GM18870 (cell line): ENCODE data around the gene PSMF1.

ENCODE experiments used
- ATAC-seq: cut with Tn5 transposase; IDR thresholded peaks from one replicate; pipeline ENCODE4 v1.9.1; 2021; ENCODE audit warnings: moderate library complexity; ENCODE audit not compliant: unreplicated experiment

The PSMF1 gene

DNA sequence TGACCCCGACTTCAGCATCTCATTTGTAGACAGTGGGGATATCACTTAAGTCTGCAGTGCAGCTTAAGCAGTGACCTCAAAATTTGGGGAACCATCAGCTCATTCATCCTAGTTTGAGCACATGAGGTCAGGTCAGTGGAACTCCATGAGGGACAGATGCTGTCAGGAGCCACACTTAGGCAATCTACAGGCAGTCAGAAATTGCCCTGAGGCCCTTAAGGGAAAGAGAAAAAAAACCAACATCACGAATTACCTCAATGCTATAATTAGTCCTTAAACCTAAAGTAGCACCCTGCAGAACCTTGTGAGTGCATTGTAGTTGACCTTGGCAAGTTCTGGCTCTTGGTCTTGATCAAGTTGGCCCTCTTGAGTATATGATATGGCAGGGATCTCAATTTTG lies 45.3 kb downstream of the PSMF1 start:
- no peak for ATAC-seq

DNA sequence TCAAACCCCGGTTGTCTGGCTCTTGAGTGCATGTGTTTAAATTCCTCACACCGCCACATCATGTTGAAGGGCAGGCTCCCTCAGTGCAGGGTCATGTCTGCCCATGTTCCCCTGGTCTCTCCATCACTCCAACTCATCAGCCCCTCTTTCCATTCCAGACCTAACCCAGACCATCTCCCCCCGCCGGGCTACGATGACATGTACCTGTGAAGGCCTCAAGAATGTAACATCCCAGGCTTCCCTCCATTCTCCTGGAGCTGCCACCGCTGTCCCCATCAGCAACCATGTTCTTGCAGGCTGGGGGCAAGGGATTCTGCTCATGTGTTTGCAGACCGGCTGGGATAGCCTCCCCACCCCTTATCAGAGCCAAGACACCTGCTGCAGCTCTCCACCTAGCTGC lies 46.5 kb downstream of the PSMF1 start:
- ATAC-seq, result no peak

GRCh38 chr20:1165521-1165920 lies 47.1 kb downstream of the PSMF1 start:
- ATAC-seq, result no peak

- no peak for ATAC-seq
Measured at GRCh38 chr20:1165941-1166340, 47.5 kb downstream of the PSMF1 start.

- ATAC-seq, result no peak
Measured at GRCh38 chr20:1166948-1167720, 48.7 kb downstream of the PSMF1 start.

GRCh38 chr20:1169224-1169623 lies 50.8 kb downstream of the PSMF1 start:
- ATAC-seq, result no peak

DNA sequence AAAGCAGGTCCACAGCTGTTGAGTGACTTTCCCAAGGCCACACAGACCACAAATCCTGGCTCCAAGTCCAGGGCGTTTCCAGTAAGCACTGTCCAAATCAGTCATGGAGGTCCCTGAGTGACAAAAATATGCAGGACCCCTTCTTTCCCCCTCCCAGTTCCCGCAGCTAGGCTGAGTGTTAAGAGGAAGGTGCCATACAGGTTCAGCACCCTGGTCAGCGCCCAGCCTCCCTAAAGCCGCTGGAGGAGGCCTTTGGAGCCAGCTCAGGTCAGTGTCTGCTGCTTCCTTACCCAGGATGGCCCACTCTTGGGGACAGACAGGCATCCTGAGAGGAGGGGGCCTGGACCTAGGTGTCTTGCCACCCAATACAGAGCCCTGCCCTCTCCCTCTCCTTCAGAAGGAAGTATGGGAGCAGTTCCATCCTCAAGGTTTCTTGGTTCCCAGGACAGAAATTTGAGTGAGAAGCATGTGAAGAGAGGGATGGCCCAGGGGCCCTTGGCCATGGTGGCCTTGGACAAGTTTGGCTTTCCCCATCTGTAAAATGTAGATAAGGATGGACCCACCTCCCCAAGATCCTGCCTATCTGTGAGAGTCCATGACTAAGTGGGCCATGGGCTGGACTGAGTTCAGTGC lies 53.2 kb downstream of the PSMF1 start:
- no peak for ATAC-seq

DNA sequence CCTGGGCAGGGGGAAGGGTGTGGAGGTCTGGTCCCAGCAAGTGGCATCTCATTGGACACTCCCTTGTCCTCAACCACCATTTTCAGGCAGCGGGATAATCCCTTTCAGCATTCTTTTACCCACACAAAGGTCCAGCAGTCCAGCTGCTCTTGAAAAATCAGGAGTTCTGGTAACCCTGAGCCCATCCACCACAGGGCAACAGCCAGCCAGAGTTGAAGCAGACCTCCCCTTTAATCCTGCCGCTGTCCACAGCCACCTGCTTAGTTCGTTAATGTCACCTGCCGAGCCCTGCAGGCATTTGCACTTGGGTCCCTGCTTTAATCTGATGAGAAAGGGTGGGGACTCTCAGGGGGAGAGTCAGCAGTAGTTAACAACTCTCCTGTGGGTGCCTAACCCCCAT lies 55.3 kb downstream of the PSMF1 start:
- no peak for ATAC-seq

DNA sequence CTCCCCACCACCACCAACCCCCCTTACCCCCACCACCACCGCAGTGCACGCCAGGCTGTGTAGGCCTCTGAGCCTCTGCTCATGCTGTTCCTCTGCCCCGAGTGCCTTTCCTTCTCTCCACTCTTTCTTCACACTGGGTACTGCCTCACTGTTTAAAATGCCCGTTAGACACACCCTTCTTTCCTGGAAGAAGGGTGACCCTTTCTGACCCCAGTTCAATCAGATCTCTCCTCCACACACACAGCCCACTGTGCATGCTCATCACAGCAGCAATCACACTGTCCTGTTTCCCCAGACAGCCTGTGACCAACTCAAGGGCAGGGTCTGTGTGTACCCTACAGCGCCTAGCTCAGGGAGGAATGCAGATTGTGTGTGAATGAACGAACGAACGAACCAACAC lies 56.4 kb downstream of the PSMF1 start:
- no peak for ATAC-seq

DNA sequence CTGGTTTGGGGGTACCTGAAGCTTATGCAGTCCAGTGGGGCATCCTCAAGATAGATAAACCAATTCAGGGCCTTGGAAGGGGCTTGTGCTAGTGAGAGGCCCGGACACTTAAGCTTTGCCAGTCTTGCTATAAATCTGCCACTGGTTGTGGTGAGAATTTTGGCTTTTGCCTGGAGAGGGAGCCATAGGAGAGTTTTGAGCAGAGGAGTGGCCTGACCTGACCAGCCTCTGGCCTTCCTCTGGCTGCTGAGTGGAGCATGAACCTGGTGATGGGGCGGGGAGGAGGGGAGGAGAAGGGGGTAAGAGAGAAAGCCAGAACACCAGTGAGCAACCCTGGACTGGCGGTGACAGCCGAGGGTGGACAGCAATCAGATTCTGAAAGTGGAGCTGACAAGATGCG lies 59.3 kb downstream of the PSMF1 start:
- ATAC-seq, result no peak

DNA sequence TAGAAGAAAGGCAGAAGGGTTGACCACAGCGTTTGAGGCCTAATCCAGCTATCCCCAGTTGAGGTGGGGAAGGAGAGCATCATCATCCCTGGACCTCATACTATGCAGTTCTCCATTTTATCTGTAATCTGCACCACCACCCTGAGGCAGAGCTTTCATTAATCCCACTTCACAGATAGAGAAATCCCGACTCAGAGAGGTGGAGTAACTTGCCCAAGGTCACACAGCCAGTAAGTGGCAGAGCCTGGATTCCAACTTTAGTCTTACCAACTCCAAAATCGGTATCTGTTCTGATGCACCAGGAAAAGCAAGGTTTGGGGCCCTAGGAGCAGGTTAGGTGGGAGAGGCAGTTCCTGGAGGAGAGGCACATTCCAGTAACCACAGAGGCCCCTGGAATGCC lies 59.7 kb downstream of the PSMF1 start:
- no peak for ATAC-seq

DNA sequence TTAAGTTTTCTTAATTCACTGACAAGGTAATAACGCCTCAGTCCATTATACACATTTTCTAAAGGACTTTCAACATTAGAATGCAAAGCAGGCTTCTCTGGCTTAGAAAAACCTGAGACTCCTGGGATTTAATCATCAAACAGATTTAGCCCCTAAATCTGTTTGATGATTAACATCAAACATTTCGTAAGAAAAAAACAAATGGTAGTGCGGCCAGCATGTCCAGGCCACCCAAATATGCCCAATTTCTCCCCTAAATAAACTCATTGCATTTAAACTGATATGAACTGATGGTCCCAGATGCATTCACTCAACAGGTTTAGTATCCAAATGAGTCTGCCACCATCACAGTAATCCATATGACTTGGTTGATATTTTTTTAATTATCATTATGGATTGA lies 60.2 kb downstream of the PSMF1 start:
- ATAC-seq, result no peak

DNA sequence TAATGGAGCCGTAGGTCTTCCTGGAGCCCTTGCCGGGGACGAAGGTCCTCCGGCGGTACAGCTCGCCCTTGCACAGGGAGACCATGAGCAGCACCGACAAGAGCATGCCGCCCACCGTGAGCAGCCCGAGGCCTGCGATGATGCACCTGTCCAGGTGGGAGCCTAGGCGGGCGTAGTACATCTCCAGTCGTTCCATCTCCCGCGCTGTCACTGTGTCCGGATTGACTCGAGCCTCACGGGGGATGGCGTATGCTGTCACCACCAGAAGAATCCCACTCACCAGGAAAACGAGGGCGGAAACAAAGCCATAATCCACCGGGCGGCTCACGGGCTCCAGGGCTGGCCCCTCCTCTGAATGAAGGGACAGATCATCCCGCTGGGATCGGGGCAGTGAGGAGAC lies 62.5 kb downstream of the PSMF1 start:
- ATAC-seq, result no peak

DNA sequence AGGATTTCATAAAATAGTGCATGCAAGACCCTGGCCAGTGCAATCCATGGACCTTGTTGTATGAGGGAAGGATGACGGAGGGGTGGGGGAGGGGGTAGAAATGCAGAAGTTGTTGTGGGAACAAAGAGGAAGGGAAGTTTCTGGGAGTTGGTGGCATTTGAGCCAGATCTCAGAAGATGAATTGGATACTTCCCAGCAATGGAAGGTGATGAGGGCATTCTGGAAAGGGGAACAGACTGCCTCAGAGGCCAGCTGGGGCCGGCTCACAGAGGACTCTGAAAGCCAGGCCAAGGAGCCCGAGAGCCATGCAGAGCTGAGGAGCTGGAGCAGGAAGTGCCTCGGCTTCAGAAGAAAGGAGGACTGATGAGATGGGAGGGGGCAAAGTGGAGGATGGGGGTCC lies 63.7 kb downstream of the PSMF1 start:
- no peak for ATAC-seq

DNA sequence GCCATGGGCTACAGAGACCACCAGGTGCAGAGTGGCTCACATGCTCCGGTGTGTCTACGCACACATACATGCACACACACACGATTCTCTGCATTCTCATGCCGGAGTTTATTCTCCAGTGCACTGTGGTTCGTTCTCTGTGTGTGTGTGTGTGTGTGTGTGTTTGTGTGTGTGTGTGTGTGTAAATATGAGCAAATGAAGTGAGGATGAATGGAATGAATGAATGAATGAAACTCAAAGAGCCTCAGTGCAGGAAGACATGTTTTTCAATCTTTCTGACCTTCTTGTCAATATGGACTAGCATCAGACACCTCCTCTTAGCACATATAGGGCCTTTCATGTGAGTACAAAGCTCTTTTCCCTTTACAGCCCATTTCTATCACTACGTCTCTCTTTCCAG lies 64.8 kb downstream of the PSMF1 start:
- ATAC-seq, result no peak

DNA sequence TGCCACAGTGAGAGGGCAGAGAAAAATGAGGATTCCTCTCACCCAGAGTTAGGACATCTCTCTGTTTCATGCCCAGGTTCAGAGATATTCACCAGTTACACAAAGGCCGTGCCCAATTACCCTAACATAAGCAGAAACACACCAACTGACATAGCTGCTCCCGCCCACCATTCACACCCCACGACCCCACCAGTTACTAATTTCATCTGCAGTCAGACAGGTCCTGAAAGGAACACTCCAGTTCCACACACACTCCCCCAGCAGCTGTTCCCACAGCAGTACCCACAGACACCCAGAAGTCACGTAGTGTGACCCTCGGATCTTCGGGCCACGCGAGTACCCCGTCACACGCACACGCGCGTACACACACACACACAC lies 65.8 kb downstream of the PSMF1 start:
- no peak for ATAC-seq

DNA sequence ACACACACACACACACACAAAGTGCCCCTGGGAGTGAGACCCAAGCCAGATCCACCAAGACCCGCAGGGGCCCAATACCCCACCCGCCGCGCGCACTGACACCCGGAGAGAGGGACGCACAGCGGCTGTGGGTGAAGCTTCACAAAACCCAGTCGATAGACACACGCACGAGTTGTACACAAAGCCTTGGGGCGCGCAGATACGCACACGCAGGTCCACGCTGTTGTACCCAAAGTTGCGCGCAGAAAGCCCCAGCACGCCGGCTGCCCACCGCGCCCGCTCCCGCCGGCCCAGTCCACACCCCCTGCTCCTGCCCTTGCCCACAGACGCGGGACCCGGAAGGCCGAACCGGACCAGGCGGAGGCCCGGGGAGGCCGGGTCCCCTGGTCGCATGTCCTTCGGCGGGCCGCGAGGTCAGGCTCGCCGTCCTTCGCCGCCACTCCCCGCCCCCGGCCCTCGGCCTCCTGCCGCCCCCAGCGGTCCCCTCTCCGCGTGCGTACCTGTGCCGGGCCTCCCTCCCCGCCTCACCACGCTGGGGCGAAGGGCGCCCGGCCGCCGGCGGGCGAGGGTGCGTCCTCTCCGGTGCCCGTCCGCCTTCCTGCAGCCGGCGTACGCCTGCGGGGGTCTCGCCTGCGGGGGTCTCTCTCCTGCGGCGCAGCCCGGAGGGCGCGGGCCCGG lies 66.4 kb downstream of the PSMF1 start, which contains the start of gene TMEM74B:
TSS of gene TMEM74B (minus strand) at position 344 of the 678 bp plus-strand sequence. CDS start 1,180 bp downstream, outside the sequence.
- ATAC-seq, result no peak

GRCh38 chr20:1185316-1185741 lies 66.9 kb downstream of the PSMF1 start:
- ATAC-seq, result no peak

DNA sequence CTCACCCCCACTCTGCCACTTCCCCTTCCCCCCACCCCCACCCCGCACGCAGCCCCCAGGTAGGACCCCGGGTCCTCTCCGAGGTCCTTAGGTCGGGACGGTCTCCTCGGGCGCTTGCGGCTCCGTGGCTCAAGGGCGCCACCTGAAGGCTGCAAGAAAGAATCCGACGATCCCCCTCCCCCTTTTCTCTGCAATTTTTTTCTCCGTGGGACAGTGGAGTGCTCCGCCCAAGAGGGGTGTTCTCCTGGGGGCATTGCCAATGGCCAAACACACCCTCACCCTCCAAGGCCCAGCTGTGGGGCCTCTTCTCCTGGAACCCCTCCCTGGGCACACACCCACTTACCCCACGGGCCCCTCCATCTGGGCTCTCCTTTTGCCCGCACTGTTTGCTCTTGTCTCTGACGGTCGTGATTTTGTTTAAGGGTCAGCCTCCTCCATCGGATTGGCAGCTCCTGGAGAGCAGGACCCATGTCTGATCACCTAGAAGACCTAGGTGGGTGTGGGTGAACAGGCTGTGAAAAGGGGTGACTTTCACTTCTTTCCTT lies 67.5 kb downstream of the PSMF1 start:
- ATAC-seq, result no peak

DNA sequence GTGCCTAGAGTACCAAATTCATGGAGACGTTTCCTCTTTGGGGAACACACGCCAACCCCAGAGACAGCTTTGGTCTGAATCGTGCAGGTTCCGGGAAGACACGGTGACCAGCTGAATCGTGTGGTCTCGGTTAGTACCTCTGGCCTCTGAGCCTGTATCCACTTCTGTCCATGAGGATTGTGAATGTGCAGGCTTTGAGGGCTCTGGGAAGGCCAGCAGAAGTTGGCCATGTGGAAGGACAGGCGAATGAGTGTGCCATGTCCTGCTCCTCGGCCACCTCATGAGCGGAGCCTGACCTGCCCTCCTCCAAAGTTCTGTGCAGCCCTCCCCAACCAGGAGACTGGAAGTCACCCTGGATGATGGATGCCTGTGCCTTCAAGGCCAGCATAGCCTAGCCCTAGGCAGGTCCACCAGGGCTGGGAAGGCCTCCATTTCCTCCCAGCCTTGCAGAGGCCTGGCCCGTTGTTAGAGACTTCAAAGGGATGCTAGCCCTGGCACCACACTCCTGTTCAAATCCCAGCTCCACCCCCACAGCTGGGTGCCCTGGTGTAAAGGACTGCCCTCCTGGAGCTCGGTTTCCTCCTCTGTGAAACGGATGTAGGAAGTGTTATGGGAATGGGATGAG lies 68.1 kb downstream of the PSMF1 start:
- ATAC-seq, result no peak

DNA sequence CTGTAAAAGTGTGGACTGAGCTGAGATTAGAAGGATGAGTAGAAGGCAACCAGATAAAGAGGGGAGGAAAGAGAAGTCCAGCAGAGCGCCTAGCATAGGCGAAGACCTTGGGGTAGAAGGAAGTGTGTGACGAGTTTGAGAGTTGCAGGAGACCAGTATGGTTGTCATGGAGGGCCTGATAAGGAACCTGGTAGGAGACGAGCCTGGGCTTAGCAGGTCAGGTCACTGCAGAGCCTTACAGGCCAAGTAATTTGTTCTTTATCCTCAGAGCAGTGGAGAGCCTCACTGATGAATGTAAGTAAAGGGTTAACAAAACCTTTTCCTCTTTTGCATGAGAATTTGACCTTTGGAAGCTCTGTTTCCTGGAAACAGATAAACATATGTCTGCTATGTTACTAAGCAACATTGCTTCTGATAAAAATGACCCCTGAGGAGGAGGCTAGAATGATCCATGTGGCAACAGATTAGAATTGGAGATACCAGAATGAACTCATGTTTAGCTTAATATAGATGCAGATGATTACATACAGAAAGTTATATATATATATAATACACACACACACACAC lies 69.3 kb downstream of the PSMF1 start:
- ATAC-seq, result no peak
